Mononuclear cell (primary cell): Measurements from ENCODE around the gene RGP1. TPM values are rescaled to one million over a fixed set of nuclear protein-coding genes. Genes with fewer than 3 reads are reported as not detected.

Experiments
- H3K27me3 ChIP-seq: 2 replicates; pipeline ENCODE4 v1.6.0; 2011; ENCODE audit warnings: low read length, control low read depth; ENCODE audit not compliant: insufficient read depth
- H3K4me1 ChIP-seq: 2 replicates; pipeline ENCODE4 v1.5.1; 2011; ENCODE audit warnings: mild to moderate bottlenecking, low read length, control low read depth; ENCODE audit not compliant: insufficient read depth
- H3K4me3 ChIP-seq: 2 replicates; pipeline ENCODE4 v1.5.1; 2011; ENCODE audit warnings: mild to moderate bottlenecking, low read length, moderate library complexity
- H3K9me3 ChIP-seq: 2 replicates; pipeline ENCODE4 v1.5.1; 2011; ENCODE audit warnings: low read depth, mild to moderate bottlenecking, control low read depth, low read length
- total RNA-seq: library from RNA; depleted of rRNA; stranded (reverse); fragments of >200 nt; gene quantifications from one replicate; pipeline ENCODE4 v1.2.3, GENCODE V29; 2012

Gene RGP1
- total RNA-seq, 1 donor: 6.6 TPM

GRCh38 chr9:35792024-35792813 is 43.1 kb downstream of the RGP1 start:
- H3K4me1 ChIP-seq: no peaks in the 10 kb centered on the region
- H3K9me3 ChIP-seq: no peaks in the 10 kb centered on the region
- H3K4me3 ChIP-seq: no peak overlapping the region
- H3K27me3 ChIP-seq: peaks cover 2% of the 10 kb centered on the region

- peaks cover 2% of the 10 kb centered on the region for H3K27me3 ChIP-seq
- no peaks in the 10 kb centered on the region for H3K9me3 ChIP-seq
- no peak overlapping the region for H3K4me3 ChIP-seq
These were observed 43.7 kb downstream of the RGP1 start for GRCh38 chr9:35792826-35793225.

GRCh38 chr9:35793461-35793860 is 44.4 kb downstream of the RGP1 start:
- Histone ChIP-seq H3K27me3 (peaks cover 2% of the 10 kb centered on the region), H3K4me1 (no peaks in the 10 kb centered on the region), H3K4me3 (no peak overlapping the region), H3K9me3 (no peaks in the 10 kb centered on the region)

More at GRCh38 chr9:35792826-35793225, 43.7 kb downstream of the RGP1 start:
- no peaks in the 10 kb centered on the region for H3K4me1 ChIP-seq

- H3K9me3 ChIP-seq: no peaks in the 10 kb centered on the region
- no peak overlapping the region for H3K4me3 ChIP-seq
- peaks cover 2% of the 10 kb centered on the region for H3K27me3 ChIP-seq
- H3K4me1 ChIP-seq: no peaks in the 10 kb centered on the region
These were observed 46.6 kb downstream of the RGP1 start for GRCh38 chr9:35795695-35796094.

GRCh38 chr9:35797311-35798109 is 48.4 kb downstream of the RGP1 start:
- Histone ChIP-seq H3K4me1 (no peaks in the 10 kb centered on the region), H3K4me3 (no peak overlapping the region), H3K27me3 (no peaks in the 10 kb centered on the region), H3K9me3 (no peaks in the 10 kb centered on the region)

GRCh38 chr9:35798658-35799374 is 49.7 kb downstream of the RGP1 start:
- no peaks in the 10 kb centered on the region for H3K27me3 ChIP-seq
- H3K9me3 ChIP-seq: no peaks in the 10 kb centered on the region
- no peak overlapping the region for H3K4me3 ChIP-seq
- H3K4me1 ChIP-seq: no peaks in the 10 kb centered on the region

- H3K9me3 ChIP-seq: no peaks in the 10 kb centered on the region
These were observed 51.4 kb downstream of the RGP1 start for GRCh38 chr9:35800530-35800929.

GRCh38 chr9:35801328-35802128 is 52.4 kb downstream of the RGP1 start:
- H3K27me3 ChIP-seq: no peaks in the 10 kb centered on the region
- no peaks in the 10 kb centered on the region for H3K4me1 ChIP-seq
- H3K4me3 ChIP-seq: no peak overlapping the region
- H3K9me3 ChIP-seq: no peaks in the 10 kb centered on the region

More at GRCh38 chr9:35800530-35800929, 51.4 kb downstream of the RGP1 start:
- Histone ChIP-seq H3K4me3 (no peak overlapping the region), H3K4me1 (no peaks in the 10 kb centered on the region), H3K27me3 (no peaks in the 10 kb centered on the region)

GRCh38 chr9:35806101-35806500 is 57.0 kb downstream of the RGP1 start:
- Histone ChIP-seq H3K4me1 (peaks cover under 1% of the 10 kb centered on the region), H3K27me3 (no peaks in the 10 kb centered on the region), H3K9me3 (no peaks in the 10 kb centered on the region), H3K4me3 (no peak overlapping the region)

Other genes starting within 250 kb of the RGP1 start
- gene TESK1, start 144.0 kb upstream of the RGP1 start, total RNA-seq: 7.7 TPM
- gene CD72, start 130.9 kb upstream of the RGP1 start, total RNA-seq: 4.9 TPM
- 9.6 TPM for gene SIT1, start 98.4 kb upstream of the RGP1 start, total RNA-seq
- 37,843 TPM for gene RMRP, start 91.3 kb upstream of the RGP1 start, total RNA-seq
- gene CCDC107, start 91.0 kb upstream of the RGP1 start, total RNA-seq: 6.9 TPM
- 0.10 TPM for gene ARHGEF39, start 84.1 kb upstream of the RGP1 start, total RNA-seq
- not detected for gene CA9, start 75.4 kb upstream of the RGP1 start, total RNA-seq
- gene TPM2, start 59.4 kb upstream of the RGP1 start, total RNA-seq: 7.3 TPM
- 195 TPM for gene TLN1, start 17.1 kb upstream of the RGP1 start, total RNA-seq
- 15.7 TPM for gene CREB3, start 16.6 kb upstream of the RGP1 start, total RNA-seq
- 13.4 TPM for gene GBA2, start 59 bp upstream of the RGP1 start, total RNA-seq
- gene MSMP, start 5.0 kb downstream of the RGP1 start, total RNA-seq: not detected
- gene NPR2, start 42.3 kb downstream of the RGP1 start, total RNA-seq: 1.2 TPM
- gene SPAG8, start 63.0 kb downstream of the RGP1 start, total RNA-seq: 0.42 TPM
- gene HINT2, start 65.8 kb downstream of the RGP1 start, total RNA-seq: 10.7 TPM
- not detected for gene FAM221B, start 79.4 kb downstream of the RGP1 start, total RNA-seq
- gene TMEM8B, start 79.9 kb downstream of the RGP1 start, total RNA-seq: 2.0 TPM
- not detected for gene OR13J1, start 121.1 kb downstream of the RGP1 start, total RNA-seq
- not detected for gene HRCT1, start 156.9 kb downstream of the RGP1 start, total RNA-seq
- gene SPAAR, start 160.2 kb downstream of the RGP1 start, total RNA-seq: not detected
- not detected for gene OR2S2, start 208.9 kb downstream of the RGP1 start, total RNA-seq